ENCODE data around the gene NAA80. TPM values are rescaled to one million over a fixed set of nuclear protein-coding genes. Genes with fewer than 3 reads are reported as not detected.

The NAA80 gene
- total and polyA plus RNA-seq, 4 donors: 4.8 to 16.6 (median 12.1) TPM

GRCh38 chr3:50297896-50298725, 1.1 kb downstream of the NAA80 start:
- Histone ChIP-seq H3K27me3 (ENCODE audit: control insufficient read depth in 3 of 3, insufficient read depth in 3 of 3, low read length in 2 of 3) (no peaks in the 10 kb centered on the region), H3K27ac (ENCODE audit: low read depth in 1 of 2, low read length in 1 of 2) (peak overlapping the region; percentile 81 to 86), H3K4me3 (no peak overlapping the region), H3K9ac (ENCODE audit: insufficient read depth in 1 of 2, low read length in 2 of 2) (peak overlapping the region in 1 of 2 donors; percentile 84), H3K4me1 (ENCODE audit: control insufficient read depth in 5 of 5, insufficient read depth in 5 of 5, low read length in 5 of 5) (peaks cover 9 to 27% (median 13%) of the 10 kb centered on the region in 5 donors), H3K9me3 (ENCODE audit: control insufficient read depth in 4 of 4, insufficient read depth in 3 of 4, low read length in 3 of 4) (no peaks in the 10 kb centered on the region), H3K36me3 (ENCODE audit: control insufficient read depth in 4 of 4, insufficient read depth in 4 of 4, low read length in 4 of 4) (peaks cover 0 to 4% (median 0%) of the 10 kb centered on the region in 4 donors)
- 24 to 40% methylated on average over 9 of the region's 9 CpGs for WGBS, 2 donors
- TF ChIP-seq CTCF (IDR thresholded peaks at IDR 0.05; ENCODE audit: control extremely low read depth, extremely low read depth): no peak
- no peak for DNase-seq
- no peak for ATAC-seq (ENCODE audit: insufficient read depth, low FRiP score)

GRCh38 chr3:50297384-50297775, 1.8 kb downstream of the NAA80 start:
- Histone ChIP-seq H3K27me3 (ENCODE audit: control insufficient read depth in 3 of 3, insufficient read depth in 3 of 3, low read length in 2 of 3) (no peaks in the 10 kb centered on the region), H3K9me3 (ENCODE audit: control insufficient read depth in 4 of 4, insufficient read depth in 3 of 4, low read length in 3 of 4) (no peaks in the 10 kb centered on the region), H3K36me3 (ENCODE audit: control insufficient read depth in 4 of 4, insufficient read depth in 4 of 4, low read length in 4 of 4) (peaks cover 0 to 4% (median 0%) of the 10 kb centered on the region in 4 donors), H3K27ac (ENCODE audit: low read depth in 1 of 2, low read length in 1 of 2) (peak overlapping the region in 1 of 2 donors; percentile 12), H3K4me1 (ENCODE audit: control insufficient read depth in 5 of 5, insufficient read depth in 5 of 5, low read length in 5 of 5) (peaks cover 6 to 32% (median 12%) of the 10 kb centered on the region in 5 donors), H3K4me3 (no peak overlapping the region), H3K9ac (ENCODE audit: insufficient read depth in 1 of 2, low read length in 2 of 2) (no peak overlapping the region)
- WGBS, 2 donors: 94 to 98% methylated on average over 2 of the region's 2 CpGs
- DNase-seq (no peak), ATAC-seq (ENCODE audit: insufficient read depth, low FRiP score) (no peak)
- no peak for TF ChIP-seq CTCF (IDR thresholded peaks at IDR 0.05; ENCODE audit: control extremely low read depth, extremely low read depth)

GRCh38 chr3:50296721-50297383, 2.4 kb downstream of the NAA80 start:
- ATAC-seq (ENCODE audit: insufficient read depth, low FRiP score) (no peak), DNase-seq (peak in 1 of 3 donors; percentile 7)
- Histone ChIP-seq H3K27ac (ENCODE audit: low read depth in 1 of 2, low read length in 1 of 2) (no peak overlapping the region), H3K9ac (ENCODE audit: insufficient read depth in 1 of 2, low read length in 2 of 2) (no peak overlapping the region), H3K4me3 (no peak overlapping the region), H3K4me1 (ENCODE audit: control insufficient read depth in 5 of 5, insufficient read depth in 5 of 5, low read length in 5 of 5) (peaks cover 6 to 28% (median 12%) of the 10 kb centered on the region in 5 donors), H3K27me3 (ENCODE audit: control insufficient read depth in 3 of 3, insufficient read depth in 3 of 3, low read length in 2 of 3) (no peaks in the 10 kb centered on the region), H3K9me3 (ENCODE audit: control insufficient read depth in 4 of 4, insufficient read depth in 3 of 4, low read length in 3 of 4) (no peaks in the 10 kb centered on the region), H3K36me3 (ENCODE audit: control insufficient read depth in 4 of 4, insufficient read depth in 4 of 4, low read length in 4 of 4) (peaks cover 0 to 4% (median 0%) of the 10 kb centered on the region in 4 donors)
- no peak for TF ChIP-seq CTCF (IDR thresholded peaks at IDR 0.05; ENCODE audit: control extremely low read depth, extremely low read depth)
- 95% methylated on average over 18 of the region's 18 CpGs for WGBS, 2 donors
